GM21381 (cell line): ENCODE results near the gene EML4.
"Not testable (repeated sequence)": the region's sequence is repeated elsewhere in the genome, so short reads cannot be mapped to it uniquely, and the experiment has no call there.

Experiments
- ATAC-seq: cut with Tn5 transposase; IDR thresholded peaks from one replicate; pipeline ENCODE4 v1.9.1; 2021; ENCODE audit warnings: mild to moderate bottlenecking, moderate library complexity; ENCODE audit not compliant: unreplicated experiment

Gene EML4

DNA sequence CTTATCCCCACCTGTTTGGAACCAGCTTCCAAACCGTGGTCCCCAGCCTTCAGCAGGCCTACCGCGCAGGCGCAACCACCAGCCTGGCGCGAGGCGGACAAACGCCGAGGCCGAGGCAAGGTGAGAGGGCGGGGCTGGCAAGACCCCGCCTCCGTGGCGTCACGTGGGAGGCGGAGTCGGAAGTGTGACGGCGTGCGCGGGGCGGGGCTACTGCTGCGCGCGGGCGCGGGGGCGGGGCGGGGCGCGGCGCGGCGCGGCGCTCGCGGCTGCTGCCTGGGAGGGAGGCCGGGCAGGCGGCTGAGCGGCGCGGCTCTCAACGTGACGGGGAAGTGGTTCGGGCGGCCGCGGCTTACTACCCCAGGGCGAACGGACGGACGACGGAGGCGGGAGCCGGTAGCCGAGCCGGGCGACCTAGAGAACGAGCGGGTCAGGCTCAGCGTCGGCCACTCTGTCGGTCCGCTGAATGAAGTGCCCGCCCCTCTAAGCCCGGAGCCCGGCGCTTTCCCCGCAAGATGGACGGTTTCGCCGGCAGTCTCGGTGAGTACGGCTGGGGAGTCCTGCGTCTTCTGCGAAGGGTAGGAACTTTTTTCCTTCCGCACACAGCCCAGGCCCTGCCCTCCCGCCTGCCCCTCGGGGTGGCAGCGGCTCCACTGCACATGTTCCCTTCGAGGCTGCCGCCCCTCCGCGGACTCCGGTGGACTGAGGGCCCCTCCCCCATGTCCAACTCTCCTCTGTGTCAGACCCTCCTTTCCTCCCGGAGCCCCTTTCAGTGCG lies at the start of gene EML4:
Gene EML4, plus strand, starts transcription at position 254 of the 774 bp plus-strand sequence. Its CDS starts 259 bp downstream, at position 513.
- peak; percentile 75 for ATAC-seq

GRCh38 chr2:42123426-42123825 lies 45.7 kb upstream of the EML4 start:
- ATAC-seq: no peak

DNA sequence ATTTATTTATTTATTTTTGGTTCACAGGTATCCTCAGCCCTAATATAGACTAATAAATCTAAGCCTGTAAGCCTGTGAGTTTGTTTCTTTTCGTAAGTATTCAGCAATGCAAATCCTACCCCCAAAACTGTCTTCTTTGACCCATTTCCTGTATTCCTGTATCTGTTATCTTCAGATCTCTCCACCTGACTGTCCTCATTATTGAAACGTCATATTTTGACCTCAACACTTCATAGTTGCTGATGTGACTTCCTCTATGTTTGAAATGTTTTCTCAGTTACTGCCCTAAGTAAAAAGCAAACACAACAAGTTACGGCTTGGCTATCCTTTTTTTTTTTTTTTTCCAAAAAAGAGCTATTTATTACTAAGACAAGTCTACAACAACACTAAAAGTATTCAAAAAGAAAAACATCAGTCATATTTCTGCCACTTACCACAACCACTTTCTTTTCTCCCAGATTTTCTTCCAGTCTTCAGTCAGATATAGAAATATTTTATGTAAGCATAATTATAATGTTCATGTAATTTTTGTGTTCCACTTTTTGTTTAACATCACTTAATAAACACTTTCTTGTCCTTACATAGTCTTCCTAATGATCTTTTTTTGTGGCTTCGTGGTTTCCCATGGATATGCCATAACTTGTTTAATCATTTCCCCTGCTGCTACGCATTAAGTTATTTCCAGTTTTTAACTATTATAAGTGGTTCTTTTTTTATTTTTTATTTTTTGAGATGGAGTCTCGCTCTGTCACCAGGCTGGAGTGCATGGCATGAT lies 45.0 kb upstream of the EML4 start:
- peak; percentile 43 for ATAC-seq

DNA sequence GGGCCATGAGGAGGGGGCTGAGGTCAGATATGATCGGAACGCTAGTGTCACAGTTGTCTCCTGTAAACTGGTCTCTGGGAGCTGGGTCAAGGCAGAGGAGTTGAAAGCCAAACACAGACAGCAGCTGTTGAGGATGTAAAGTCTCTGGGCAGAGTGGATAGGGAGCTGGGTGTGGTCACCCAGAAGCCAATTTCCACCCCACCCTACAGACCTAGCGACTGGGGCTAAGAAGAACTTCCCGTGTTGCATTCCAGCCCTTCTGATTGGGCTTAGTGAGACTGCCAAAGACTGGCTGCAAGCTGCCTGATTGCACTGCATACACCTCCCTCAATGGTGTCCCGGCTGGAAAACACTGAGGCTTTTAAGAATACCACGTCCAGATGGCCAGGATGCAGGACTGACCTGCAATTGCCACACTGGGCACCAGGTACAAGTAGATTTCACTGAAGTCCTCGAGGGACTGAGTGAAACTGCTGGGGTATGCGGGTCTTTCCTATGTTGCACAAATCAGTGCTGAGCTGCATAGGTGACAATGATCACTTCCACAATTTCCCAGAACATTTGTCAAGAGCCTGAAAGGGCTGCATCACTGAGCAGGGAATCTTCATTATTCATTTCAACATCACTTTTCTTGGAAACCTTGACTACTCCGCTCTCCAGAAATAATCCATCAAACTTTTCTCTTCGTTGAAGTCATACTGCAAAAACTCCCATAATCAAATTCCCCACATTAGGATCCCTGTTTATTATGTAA lies 43.1 kb upstream of the EML4 start:
- no peak for ATAC-seq

- ATAC-seq: peak; percentile 4
Measured at GRCh38 chr2:42126873-42127272, 42.3 kb upstream of the EML4 start.

GRCh38 chr2:42127425-42128424 lies 41.4 kb upstream of the EML4 start:
- peak; percentile 70 for ATAC-seq

DNA sequence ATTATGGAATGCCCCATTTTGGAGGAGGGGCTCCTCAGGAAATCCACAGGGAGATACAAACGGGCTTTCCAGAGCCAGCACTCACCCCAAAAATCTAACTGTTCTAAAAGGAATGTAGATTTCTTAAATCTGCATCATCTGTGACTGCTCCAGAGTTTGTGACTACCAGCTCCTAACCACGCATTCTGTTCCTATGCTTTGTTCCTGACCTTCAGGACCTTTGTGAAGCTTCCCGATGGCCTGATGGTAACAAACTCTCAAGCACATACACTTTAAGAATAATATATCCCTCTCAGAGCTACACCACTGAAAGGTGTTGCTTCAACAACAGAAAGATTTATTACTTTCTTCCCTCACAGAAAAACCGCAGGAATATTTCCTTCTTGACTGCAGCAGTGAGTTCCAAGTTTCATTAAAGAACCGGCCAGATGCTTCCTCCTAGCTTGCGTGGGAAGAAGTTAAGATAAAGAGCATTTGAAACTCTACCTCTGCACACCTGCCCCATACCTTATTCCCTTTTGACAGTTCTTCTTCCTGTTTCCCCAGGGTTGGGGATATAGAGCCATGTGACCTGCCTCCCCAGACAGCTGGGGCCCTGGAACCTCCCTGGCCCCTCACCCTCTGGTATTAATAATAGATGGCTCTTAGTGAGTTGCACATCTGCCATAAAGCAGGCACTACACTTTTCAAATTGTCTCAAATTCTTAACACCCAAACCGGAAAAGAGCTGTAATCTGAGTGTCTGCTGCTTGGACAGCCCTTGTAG lies 40.2 kb upstream of the EML4 start:
- ATAC-seq: no peak

DNA sequence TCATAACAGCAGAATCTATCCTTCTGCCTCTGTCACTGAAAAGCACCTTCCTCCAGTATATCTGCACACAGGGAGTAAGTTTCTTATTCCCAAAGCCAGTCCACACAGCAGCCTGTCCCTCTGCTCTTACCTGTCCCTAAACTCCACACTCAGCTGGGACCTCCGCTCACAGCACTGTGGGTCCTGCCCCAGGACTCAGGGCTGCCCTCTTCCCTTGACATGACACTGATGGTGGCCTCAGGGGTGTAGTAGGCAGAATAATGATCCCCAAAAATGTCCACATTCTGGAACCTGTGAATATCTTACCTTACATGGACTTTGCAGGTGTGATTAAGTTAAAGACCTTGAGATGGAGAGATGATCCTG lies 39.7 kb upstream of the EML4 start:
- no peak for ATAC-seq

DNA sequence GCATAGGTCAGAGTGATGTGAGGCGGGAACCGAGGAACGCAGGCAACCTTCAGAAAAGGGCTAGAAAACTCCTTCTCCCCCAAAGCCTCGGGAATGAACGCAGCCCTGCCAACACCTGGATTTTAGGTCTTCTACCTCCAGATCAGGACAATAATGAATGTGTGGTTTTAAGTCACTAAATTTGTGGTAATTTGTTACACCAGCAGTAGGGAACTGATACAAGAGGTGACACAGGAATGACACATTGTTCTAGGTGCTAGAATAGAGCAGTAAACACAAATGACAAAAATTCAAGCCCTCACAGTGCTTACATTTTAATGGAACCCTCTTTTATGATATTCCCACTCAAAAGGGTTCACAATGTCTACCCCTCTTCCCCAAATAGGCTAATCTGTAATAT lies 39.2 kb upstream of the EML4 start:
- ATAC-seq: no peak

DNA sequence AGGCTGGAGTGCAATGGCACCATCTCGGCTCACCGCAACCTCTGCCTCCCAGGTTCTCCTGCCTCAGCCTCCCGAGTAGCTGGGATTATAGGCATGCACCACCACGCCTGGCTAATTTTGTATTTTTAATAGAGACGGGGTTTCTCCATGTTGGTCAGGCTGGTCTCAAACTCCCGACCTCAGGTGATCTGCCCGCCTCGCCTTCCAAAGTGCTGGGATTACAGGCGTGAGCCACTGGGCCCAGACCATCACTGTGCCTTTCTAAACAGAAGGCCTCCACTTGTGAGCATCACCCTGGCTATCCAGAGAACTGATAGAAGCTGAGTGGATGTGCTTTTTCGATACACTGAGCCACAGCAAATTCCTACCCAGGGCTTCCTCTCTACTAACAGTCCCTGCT lies 38.3 kb upstream of the EML4 start:
- not testable (repeated sequence) for ATAC-seq

DNA sequence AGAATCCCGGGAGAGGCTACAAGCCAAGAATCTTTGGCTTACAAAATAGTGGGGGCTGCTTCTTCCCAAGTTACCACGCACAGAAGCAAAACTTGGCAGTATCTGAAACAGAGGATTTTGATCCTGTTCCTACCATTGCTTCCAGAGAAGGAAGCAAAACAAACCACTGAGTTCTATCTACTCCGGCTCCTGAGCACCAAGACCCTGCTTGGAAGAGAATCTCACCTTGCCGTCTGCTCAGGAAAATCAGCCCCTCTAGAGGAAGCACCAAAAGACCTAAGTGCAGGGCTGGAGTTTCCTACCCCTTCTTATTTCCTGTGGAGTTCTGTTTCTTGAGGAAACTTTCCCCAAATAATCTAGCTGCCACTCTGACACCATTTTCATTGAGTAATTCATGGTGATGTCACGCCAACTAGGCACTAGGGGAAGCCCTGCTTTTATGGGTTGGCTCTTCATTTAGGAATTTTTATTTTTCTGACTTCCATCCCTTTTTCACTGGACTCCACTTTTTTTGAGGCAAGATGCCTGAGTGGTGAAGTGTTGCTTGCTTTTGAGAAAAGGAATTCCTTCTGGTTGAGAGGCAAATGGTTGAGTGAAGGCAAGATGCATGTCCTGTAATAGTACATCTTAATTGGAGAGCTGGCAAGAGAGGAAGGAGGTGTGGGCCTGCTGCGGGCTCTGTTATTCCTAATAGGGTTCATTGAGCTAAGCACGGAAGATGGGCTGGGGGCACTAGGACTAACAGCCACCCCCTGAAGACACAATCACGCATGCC lies 36.8 kb upstream of the EML4 start:
- no peak for ATAC-seq

- peak; percentile 77 for ATAC-seq
Measured at GRCh38 chr2:42132966-42133641, 36.0 kb upstream of the EML4 start.

- no peak for ATAC-seq
Measured at GRCh38 chr2:42133771-42134195, 35.4 kb upstream of the EML4 start.

DNA sequence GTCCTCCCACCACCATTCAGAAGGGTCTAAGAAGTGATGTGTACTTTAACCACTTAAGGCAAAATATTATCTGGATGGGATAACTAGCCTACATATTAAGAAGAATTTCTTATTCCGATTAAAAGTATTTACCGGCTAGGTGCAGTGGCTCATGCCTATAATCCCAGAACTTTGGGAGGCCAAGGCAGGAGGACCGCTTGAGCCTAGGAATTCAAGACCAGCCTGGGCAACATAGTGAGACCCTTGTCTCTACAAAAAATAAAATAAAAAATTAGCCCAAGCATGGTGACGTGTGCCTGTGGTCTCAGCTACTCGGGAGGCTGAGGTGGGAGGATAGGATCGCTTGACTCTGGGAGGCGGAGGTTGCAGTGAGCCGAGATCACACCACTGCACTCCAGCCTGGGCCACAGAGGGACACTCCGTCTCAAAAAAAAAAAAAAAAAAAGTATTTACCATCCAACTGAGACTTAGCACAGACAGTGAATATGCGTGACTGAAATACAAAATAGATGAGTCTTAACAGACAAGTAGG lies 34.7 kb upstream of the EML4 start:
- not testable (repeated sequence) for ATAC-seq

- peak; percentile 28 for ATAC-seq
Measured at GRCh38 chr2:42135381-42136312, 33.5 kb upstream of the EML4 start.

GRCh38 chr2:42136782-42137124 lies 32.4 kb upstream of the EML4 start:
- no peak for ATAC-seq
